NCI-H524 (cell line): ENCODE results near the gene ZMYND8.
A peak's percentile ranks its signal among the peaks of the same experiment; 100 is the strongest.
"Not testable (repeated sequence)": the region's sequence is repeated elsewhere in the genome, so short reads cannot be mapped to it uniquely, and the experiment has no call there.

Experiments used
- DNase-seq, 2 experiments: peaks; one replicate each; lab custom pipeline; 2025; lab: John Stamatoyannopoulos, UW

Gene ZMYND8

GRCh38 chr20:47370850-47371782 lies 14.6 kb upstream of the ZMYND8 start:
- DNase-seq = no peak

- DNase-seq = no peak
These were observed 13.7 kb upstream of the ZMYND8 start for GRCh38 chr20:47370214-47370613.

GRCh38 chr20:47368301-47368700 lies 11.8 kb upstream of the ZMYND8 start:
- DNase-seq = peak; percentile 10 to 26

- DNase-seq = not testable (repeated sequence)
These were observed 9.8 kb upstream of the ZMYND8 start for GRCh38 chr20:47366301-47366700.

GRCh38 chr20:47365023-47365764 lies 8.7 kb upstream of the ZMYND8 start:
- DNase-seq = no peak

- no peak for DNase-seq
These were observed 6.1 kb upstream of the ZMYND8 start for GRCh38 chr20:47362361-47363219.

GRCh38 chr20:47361057-47361915 lies 4.8 kb upstream of the ZMYND8 start:
- DNase-seq = peak in 1 of 2 experiments; percentile 52

GRCh38 chr20:47360297-47361056 lies 4.0 kb upstream of the ZMYND8 start:
- peak; percentile 73 to 92 for DNase-seq

GRCh38 chr20:47359530-47360296 lies 3.2 kb upstream of the ZMYND8 start:
- DNase-seq = no peak

GRCh38 chr20:47358672-47359529 lies 2.4 kb upstream of the ZMYND8 start:
- DNase-seq = peak; percentile 79 to 85

GRCh38 chr20:47358039-47358671 lies 1.7 kb upstream of the ZMYND8 start:
- DNase-seq = peak in 1 of 2 experiments; percentile 62

- DNase-seq = peak; percentile 85 to 89
These were observed 968 bp upstream of the ZMYND8 start for GRCh38 chr20:47357296-47358038.

- no peak for DNase-seq
These were observed 326 bp downstream of the ZMYND8 start for GRCh38 chr20:47356220-47356525.

- DNase-seq = peak in 1 of 2 experiments; percentile 12
These were observed 845 bp downstream of the ZMYND8 start for GRCh38 chr20:47355489-47356219.

GRCh38 chr20:47354714-47355488 lies 1.6 kb downstream of the ZMYND8 start:
- no peak for DNase-seq

- no peak for DNase-seq
These were observed 2.1 kb downstream of the ZMYND8 start for GRCh38 chr20:47354464-47354713.
